SU-DHL-6 (cell line): Measurements from ENCODE around the gene SRSF8.

Experiments used
- H2AFZ ChIP-seq: fragments of 200-600 bp; sonication (generic); 2 replicates; pipeline ENCODE4 v1.6.1; 2014; ENCODE audit warnings: low read depth, mild to moderate bottlenecking, moderate library complexity, mixed read lengths, antibody characterized with exemption, low read length; ENCODE audit not compliant: severe bottlenecking
- H3F3A ChIP-seq: fragments of 200-600 bp; shearing (Covaris generic); 2 replicates; pipeline ENCODE4 v1.6.0; 2016; ENCODE audit warnings: antibody characterized with exemption, mild to moderate bottlenecking; ENCODE audit not compliant: insufficient read depth
- H3K27ac ChIP-seq: fragments of 200-600 bp; sonication (generic); 2 replicates; pipeline ENCODE4 v1.5.1; 2016; ENCODE audit warnings: low read depth, mild to moderate bottlenecking, low read length, moderate library complexity, mixed read lengths
- H3K27me3 ChIP-seq: fragments of 200-600 bp; sonication (generic), shearing (Covaris generic); 2 replicates; pipeline ENCODE4 v1.6.0; 2014; ENCODE audit warnings: mild to moderate bottlenecking, low read length
- H3K36me3 ChIP-seq: fragments of 200-600 bp; sonication (generic); 2 replicates; pipeline ENCODE4 v1.6.1; 2014; ENCODE audit warnings: mild to moderate bottlenecking, low read length, mixed read lengths
- H3K4me2 ChIP-seq: fragments of 300-600, 200-600 bp; shearing (Covaris generic), sonication (generic); 2 replicates; pipeline ENCODE4 v1.6.0; 2014; ENCODE audit warnings: low read length, low read depth, mild to moderate bottlenecking; ENCODE audit not compliant: poor library complexity, severe bottlenecking
- H3K4me3 ChIP-seq: fragments of 200-600 bp; sonication (generic); 2 replicates; pipeline ENCODE4 v1.5.1; 2014; ENCODE audit warnings: antibody characterized with exemption, low read length, mild to moderate bottlenecking, mixed read lengths; ENCODE audit not compliant: insufficient read depth, poor library complexity, severe bottlenecking
- H3K79me2 ChIP-seq: fragments of 200-600 bp; sonication (generic); 2 replicates; pipeline ENCODE4 v1.6.1; 2014; ENCODE audit warnings: mild to moderate bottlenecking, low read length, moderate library complexity; ENCODE audit not compliant: insufficient read depth
- H3K9ac ChIP-seq: fragments of 200-600 bp; sonication (generic); 2 replicates; pipeline ENCODE4 v1.7.0; 2014; ENCODE audit warnings: mild to moderate bottlenecking, low read length
- H3K9me2 ChIP-seq: fragments of 200-600 bp; sonication (generic); replicated peaks from 2 replicates; pipeline ENCODE4 v1.6.1; 2014; ENCODE audit warnings: low read length; ENCODE audit not compliant: insufficient read depth
- H3K9me3 ChIP-seq: fragments of 200-600 bp; sonication (generic); 2 replicates; pipeline ENCODE4 v1.6.1; 2014; ENCODE audit warnings: low read length, mixed read lengths; ENCODE audit not compliant: insufficient read depth
- H4K20me1 ChIP-seq: fragments of 200-600 bp; sonication (generic); 2 replicates; pipeline ENCODE4 v1.6.1; 2014; ENCODE audit warnings: low read depth, mild to moderate bottlenecking, antibody characterized with exemption, low read length, moderate library complexity, mixed read lengths
- EZH2phosphoT487 ChIP-seq: fragments of 200-600 bp; sonication (generic), shearing (Covaris generic); conservative IDR thresholded peaks from 2 replicates; pipeline ENCODE4 v1.6.1; 2018; ENCODE audit warnings: mild to moderate bottlenecking, antibody characterized with exemption, low read length, moderate library complexity, mixed read lengths
- TF ChIP-seq, protein P1 (sequence below): fragments of 200-600 bp; sonication (generic); IDR thresholded peaks from one replicate; pipeline ENCODE4 v1.5.1; 2017; ENCODE audit warnings: antibody characterized with exemption, mild to moderate bottlenecking, low read length, moderate library complexity; ENCODE audit not compliant: insufficient read depth, poor library complexity, severe bottlenecking

SRSF8 gene

DNA sequence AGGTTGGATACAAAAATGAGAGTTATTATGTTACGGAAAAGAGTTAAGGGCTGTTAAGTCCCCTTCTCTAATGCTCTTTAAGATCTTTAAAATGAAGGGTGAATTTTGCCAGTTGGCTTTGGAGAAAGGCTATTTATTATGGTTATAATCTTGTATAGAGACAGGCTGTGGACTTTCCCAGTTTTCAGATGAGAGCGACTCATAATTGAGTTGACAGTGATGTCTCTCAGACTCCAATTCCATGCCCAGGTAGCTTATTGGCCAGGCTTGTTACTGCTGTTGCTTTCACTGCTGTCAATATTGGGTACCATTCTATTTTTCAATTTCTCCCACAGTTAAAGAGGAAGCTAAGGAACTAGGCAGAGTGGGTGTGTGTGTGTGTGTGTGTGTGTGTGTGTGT lies 36.0 kb downstream of the SRSF8 start:
- Histone ChIP-seq H3K27ac (no peak overlapping the region), H3K9me2 (no peaks in the 10 kb centered on the region), H3F3A (no peaks in the 10 kb centered on the region), H3K27me3 (no peaks in the 10 kb centered on the region), H2AFZ (no peak overlapping the region), H3K9me3 (no peaks in the 10 kb centered on the region), H3K9ac (no peak overlapping the region), H3K36me3 (no peaks in the 10 kb centered on the region), H4K20me1 (no peaks in the 10 kb centered on the region), H3K79me2 (no peaks in the 10 kb centered on the region), H3K4me3 (no peak overlapping the region), H3K4me2 (no peak overlapping the region)
- no peak for TF ChIP-seq EZH2phosphoT487
- TF ChIP-seq, protein P1, sequence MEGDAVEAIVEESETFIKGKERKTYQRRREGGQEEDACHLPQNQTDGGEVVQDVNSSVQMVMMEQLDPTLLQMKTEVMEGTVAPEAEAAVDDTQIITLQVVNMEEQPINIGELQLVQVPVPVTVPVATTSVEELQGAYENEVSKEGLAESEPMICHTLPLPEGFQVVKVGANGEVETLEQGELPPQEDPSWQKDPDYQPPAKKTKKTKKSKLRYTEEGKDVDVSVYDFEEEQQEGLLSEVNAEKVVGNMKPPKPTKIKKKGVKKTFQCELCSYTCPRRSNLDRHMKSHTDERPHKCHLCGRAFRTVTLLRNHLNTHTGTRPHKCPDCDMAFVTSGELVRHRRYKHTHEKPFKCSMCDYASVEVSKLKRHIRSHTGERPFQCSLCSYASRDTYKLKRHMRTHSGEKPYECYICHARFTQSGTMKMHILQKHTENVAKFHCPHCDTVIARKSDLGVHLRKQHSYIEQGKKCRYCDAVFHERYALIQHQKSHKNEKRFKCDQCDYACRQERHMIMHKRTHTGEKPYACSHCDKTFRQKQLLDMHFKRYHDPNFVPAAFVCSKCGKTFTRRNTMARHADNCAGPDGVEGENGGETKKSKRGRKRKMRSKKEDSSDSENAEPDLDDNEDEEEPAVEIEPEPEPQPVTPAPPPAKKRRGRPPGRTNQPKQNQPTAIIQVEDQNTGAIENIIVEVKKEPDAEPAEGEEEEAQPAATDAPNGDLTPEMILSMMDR: no peak

DNA sequence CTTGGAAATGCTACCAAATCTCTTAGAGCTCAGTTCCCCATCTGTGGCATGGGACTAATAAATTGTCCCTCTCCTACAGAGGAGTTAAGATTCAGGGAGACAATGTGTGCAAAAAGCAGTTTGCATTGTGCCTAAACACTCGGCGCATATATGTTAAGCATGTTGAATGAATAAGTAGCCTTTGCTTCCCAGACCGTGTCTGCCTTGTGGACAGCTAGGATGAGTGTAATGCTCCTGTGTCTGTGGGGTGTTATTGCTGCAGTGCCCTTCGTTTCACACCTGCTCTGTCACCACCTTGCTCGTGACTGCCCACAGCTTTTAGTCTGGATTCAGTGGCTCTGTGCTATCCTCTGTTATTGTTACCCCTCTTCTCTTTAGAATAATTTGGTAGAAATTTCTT lies 37.0 kb downstream of the SRSF8 start:
- no peaks in the 10 kb centered on the region for H3K9me2 ChIP-seq
- no peaks in the 10 kb centered on the region for H3K79me2 ChIP-seq
- H3K36me3 ChIP-seq: no peaks in the 10 kb centered on the region
- no peaks in the 10 kb centered on the region for H3F3A ChIP-seq
- no peak overlapping the region for H3K4me2 ChIP-seq
- H3K27me3 ChIP-seq: no peaks in the 10 kb centered on the region
- H3K27ac ChIP-seq: no peak overlapping the region
- H3K9me3 ChIP-seq: no peaks in the 10 kb centered on the region
- TF ChIP-seq, protein P1: no peak
- TF ChIP-seq EZH2phosphoT487: no peak
- no peaks in the 10 kb centered on the region for H4K20me1 ChIP-seq
- H2AFZ ChIP-seq: no peak overlapping the region
- H3K9ac ChIP-seq: no peak overlapping the region
- H3K4me3 ChIP-seq: no peak overlapping the region

DNA sequence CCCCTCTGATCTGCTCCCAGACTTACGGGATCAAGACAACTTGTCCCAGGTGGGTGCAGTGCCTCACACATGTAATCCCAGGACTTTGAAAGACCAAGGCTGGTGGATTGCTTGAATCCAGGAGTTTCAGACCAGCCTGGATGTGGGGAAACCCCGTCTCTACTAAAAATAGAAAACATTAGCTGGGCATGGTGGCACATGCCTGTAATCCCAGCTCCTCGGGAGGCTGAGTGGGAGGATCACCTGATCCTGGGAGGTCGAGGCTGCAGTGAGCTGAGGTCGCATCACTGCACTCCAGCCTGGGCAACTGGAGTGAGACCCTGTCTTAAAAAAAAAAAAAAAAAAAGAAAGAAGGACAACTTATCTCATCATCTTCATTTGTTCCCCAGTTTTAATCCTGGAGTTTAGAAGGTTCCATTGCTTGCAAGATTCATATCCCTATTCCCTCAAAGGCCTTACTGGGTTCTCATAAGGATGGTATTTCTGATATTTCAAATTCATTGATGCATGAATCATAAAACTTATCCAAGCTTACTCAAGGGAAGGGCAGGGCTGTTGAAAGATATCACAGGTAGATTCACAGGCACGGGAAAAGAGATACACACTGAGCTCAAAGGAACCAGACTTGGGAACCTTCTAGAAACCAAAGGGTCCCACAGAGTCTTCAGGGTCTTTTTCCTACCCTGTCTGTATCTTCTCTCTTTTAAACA lies 37.6 kb downstream of the SRSF8 start:
- no peak overlapping the region for H2AFZ ChIP-seq
- no peak overlapping the region for H3K4me2 ChIP-seq
- no peaks in the 10 kb centered on the region for H3K9me2 ChIP-seq
- no peaks in the 10 kb centered on the region for H3F3A ChIP-seq
- no peak overlapping the region for H3K4me3 ChIP-seq
- TF ChIP-seq, protein P1: no peak
- TF ChIP-seq EZH2phosphoT487: no peak
- H3K9ac ChIP-seq: no peak overlapping the region
- no peak overlapping the region for H3K27ac ChIP-seq
- no peaks in the 10 kb centered on the region for H4K20me1 ChIP-seq
- no peaks in the 10 kb centered on the region for H3K79me2 ChIP-seq
- H3K36me3 ChIP-seq: no peaks in the 10 kb centered on the region
- no peaks in the 10 kb centered on the region for H3K27me3 ChIP-seq
- H3K9me3 ChIP-seq: no peaks in the 10 kb centered on the region
